ENCODE results near the gene KIT.

KIT gene

DNA sequence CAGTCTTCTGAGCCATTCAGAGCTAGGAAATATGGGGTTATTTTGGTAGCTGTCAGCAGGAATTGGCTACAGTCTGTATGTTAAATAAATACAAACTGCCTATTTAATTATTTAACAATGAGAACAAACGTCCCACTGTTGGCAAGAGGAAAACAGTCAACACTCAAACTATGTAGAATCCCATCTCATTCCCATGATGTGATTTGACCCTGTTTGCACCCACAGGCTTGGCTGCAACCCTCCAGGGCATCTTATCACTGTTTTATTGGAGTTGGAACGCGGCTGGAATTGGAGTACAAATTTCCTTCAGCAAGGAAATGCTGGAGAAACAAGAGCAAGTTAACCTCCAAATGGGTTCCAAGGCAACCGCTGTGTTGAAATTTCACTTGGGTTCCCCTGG lies 124.0 kb downstream of the KIT start:
- Histone ChIP-seq H3K36me3 (ENCODE audit: control insufficient read depth, insufficient read depth, low read length) (no peaks in the 10 kb centered on the region), H3K4me3 (replicated peaks; ENCODE audit: low read depth, low read length) (no peak overlapping the region), H3K27me3 (replicated peaks; ENCODE audit: control insufficient read depth, insufficient read depth, low read length) (no peaks in the 10 kb centered on the region)
- no peak for DNase-seq (ENCODE audit: extremely low read depth, insufficient read length)
- TF ChIP-seq, protein P1, sequence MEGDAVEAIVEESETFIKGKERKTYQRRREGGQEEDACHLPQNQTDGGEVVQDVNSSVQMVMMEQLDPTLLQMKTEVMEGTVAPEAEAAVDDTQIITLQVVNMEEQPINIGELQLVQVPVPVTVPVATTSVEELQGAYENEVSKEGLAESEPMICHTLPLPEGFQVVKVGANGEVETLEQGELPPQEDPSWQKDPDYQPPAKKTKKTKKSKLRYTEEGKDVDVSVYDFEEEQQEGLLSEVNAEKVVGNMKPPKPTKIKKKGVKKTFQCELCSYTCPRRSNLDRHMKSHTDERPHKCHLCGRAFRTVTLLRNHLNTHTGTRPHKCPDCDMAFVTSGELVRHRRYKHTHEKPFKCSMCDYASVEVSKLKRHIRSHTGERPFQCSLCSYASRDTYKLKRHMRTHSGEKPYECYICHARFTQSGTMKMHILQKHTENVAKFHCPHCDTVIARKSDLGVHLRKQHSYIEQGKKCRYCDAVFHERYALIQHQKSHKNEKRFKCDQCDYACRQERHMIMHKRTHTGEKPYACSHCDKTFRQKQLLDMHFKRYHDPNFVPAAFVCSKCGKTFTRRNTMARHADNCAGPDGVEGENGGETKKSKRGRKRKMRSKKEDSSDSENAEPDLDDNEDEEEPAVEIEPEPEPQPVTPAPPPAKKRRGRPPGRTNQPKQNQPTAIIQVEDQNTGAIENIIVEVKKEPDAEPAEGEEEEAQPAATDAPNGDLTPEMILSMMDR (IDR thresholded peaks at IDR 0.05; ENCODE audit: insufficient read depth, low read length, poor library complexity, severe bottlenecking) = no peak

DNA sequence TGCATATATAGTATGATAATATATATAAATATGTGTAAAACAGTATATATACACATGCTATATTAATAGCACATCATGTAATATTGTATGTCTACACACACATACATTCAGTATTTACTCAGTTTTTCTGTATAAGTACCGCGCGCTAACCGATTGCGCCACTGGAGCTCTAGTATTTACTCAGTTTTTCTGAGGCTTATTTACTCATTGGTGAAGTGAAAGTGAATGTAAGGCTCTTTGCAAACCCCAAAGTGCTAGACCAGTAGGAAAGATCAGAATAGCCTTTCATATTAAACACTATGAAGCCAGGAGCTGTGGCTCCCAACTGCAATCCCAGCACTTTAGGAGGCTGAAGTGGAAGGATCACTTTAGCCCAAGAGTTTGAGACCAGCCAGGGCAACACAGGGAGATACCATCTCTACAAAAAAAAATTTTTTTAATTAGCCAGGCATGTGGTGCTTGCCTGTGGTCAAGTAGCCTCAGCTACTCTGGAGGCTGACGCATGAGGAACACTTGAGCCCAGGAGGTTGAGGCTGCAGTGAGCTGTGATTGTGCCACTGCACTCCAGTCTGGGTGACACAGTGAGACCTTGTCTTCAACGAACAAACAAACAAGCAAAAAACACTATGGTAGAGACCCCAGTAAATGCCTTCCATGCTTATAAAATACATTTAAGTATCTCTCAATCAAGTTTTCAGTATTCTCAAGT lies 125.8 kb downstream of the KIT start:
- TF ChIP-seq, protein P1 (IDR thresholded peaks at IDR 0.05; ENCODE audit: insufficient read depth, low read length, poor library complexity, severe bottlenecking) = no peak

DNA sequence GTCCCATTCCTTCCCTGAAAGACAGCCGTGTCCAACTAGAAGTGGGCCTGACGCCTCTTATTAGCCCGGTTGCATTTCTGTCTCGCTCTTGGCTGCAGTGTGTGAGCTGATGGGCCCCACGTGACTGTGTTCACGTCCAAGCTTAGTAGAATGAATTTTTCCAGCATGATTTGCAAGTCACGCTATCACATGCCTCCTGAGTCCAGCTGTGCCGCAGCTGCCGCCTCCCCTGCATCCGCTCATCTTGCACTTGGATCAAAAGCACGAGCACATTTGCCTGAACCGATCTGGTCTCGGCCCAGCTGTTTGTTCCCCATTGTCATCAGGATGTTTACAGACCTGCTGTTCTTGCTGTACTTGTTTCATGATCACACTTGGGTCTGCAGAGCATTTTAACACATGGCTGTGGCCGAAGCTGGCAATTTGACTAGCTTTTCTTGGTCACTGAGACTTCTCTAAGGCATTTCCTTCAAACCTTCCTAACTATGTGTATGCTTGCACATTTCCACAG lies 126.5 kb downstream of the KIT start:
- DNase-seq (ENCODE audit: extremely low read depth, insufficient read length) = no peak
- Histone ChIP-seq H3K27me3 (replicated peaks; ENCODE audit: control insufficient read depth, insufficient read depth, low read length) (no peaks in the 10 kb centered on the region), H3K36me3 (ENCODE audit: control insufficient read depth, insufficient read depth, low read length) (no peaks in the 10 kb centered on the region), H3K4me3 (replicated peaks; ENCODE audit: low read depth, low read length) (no peak overlapping the region)
- TF ChIP-seq, protein P1 (IDR thresholded peaks at IDR 0.05; ENCODE audit: insufficient read depth, low read length, poor library complexity, severe bottlenecking) = no peak

More for the DNA sequence above, 125.8 kb downstream of the KIT start:
- DNase-seq (ENCODE audit: extremely low read depth, insufficient read length) = no peak
- Histone ChIP-seq H3K27me3 (replicated peaks; ENCODE audit: control insufficient read depth, insufficient read depth, low read length) (no peaks in the 10 kb centered on the region), H3K4me3 (replicated peaks; ENCODE audit: low read depth, low read length) (no peak overlapping the region), H3K36me3 (ENCODE audit: control insufficient read depth, insufficient read depth, low read length) (no peaks in the 10 kb centered on the region)
